Measurements from ENCODE around the gene TUBG1. TPM values are rescaled to one million over a fixed set of nuclear protein-coding genes. Genes with fewer than 3 reads are reported as not detected.

The TUBG1 gene
- total RNA-seq, 6 donors from 2014 or later = 27.3 to 55.4 (median 31.8) TPM

GRCh38 chr17:42573095-42573494 lies 36.4 kb upstream of the TUBG1 start:
- H3K4me1 ChIP-seq = peaks cover 22 to 41% (median 32%) of the 10 kb centered on the region in 4 donors
- H3K27ac ChIP-seq = no peak overlapping the region
- DNase-seq = no peak
- WGBS, 2 donors = 78% methylated on average over 4 of the region's 4 CpGs
- H3K4me3 ChIP-seq = no peak overlapping the region
- peaks cover 44 to 72% (median 66%) of the 10 kb centered on the region in 4 donors for H3K36me3 ChIP-seq
- no peak for ATAC-seq (ENCODE audit: low FRiP score in 2 of 2)
- TF ChIP-seq, protein P1, sequence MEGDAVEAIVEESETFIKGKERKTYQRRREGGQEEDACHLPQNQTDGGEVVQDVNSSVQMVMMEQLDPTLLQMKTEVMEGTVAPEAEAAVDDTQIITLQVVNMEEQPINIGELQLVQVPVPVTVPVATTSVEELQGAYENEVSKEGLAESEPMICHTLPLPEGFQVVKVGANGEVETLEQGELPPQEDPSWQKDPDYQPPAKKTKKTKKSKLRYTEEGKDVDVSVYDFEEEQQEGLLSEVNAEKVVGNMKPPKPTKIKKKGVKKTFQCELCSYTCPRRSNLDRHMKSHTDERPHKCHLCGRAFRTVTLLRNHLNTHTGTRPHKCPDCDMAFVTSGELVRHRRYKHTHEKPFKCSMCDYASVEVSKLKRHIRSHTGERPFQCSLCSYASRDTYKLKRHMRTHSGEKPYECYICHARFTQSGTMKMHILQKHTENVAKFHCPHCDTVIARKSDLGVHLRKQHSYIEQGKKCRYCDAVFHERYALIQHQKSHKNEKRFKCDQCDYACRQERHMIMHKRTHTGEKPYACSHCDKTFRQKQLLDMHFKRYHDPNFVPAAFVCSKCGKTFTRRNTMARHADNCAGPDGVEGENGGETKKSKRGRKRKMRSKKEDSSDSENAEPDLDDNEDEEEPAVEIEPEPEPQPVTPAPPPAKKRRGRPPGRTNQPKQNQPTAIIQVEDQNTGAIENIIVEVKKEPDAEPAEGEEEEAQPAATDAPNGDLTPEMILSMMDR (IDR thresholded peaks at IDR 0.05) = no peak
- TF ChIP-seq EP300 (IDR thresholded peaks at IDR 0.05) = no peak
- no peak for TF ChIP-seq POLR2A (IDR thresholded peaks at IDR 0.05)
- TF ChIP-seq POLR2AphosphoS5 (IDR thresholded peaks at IDR 0.05) = no peak
- no peaks in the 10 kb centered on the region for H3K9me3 ChIP-seq
- no peaks in the 10 kb centered on the region for H3K27me3 ChIP-seq

- peaks cover 44 to 64% (median 55%) of the 10 kb centered on the region in 4 donors for H3K36me3 ChIP-seq
- TF ChIP-seq EP300 (IDR thresholded peaks at IDR 0.05) = no peak
- TF ChIP-seq, protein P1 (IDR thresholded peaks at IDR 0.05) = no peak
- TF ChIP-seq POLR2AphosphoS5 (IDR thresholded peaks at IDR 0.05) = no peak
- no peak for TF ChIP-seq POLR2A (IDR thresholded peaks at IDR 0.05)
- peaks cover 21 to 41% (median 29%) of the 10 kb centered on the region in 4 donors for H3K4me1 ChIP-seq
- H3K4me3 ChIP-seq = no peak overlapping the region
- no peaks in the 10 kb centered on the region for H3K27me3 ChIP-seq
- WGBS, 2 donors = 71 to 75% methylated on average over 3 of the region's 3 CpGs
- no peaks in the 10 kb centered on the region for H3K9me3 ChIP-seq
- no peak for ATAC-seq (ENCODE audit: low FRiP score in 2 of 2)
- H3K27ac ChIP-seq = no peak overlapping the region
- DNase-seq = no peak
Measured at GRCh38 chr17:42574463-42574862, 35.0 kb upstream of the TUBG1 start.

DNA sequence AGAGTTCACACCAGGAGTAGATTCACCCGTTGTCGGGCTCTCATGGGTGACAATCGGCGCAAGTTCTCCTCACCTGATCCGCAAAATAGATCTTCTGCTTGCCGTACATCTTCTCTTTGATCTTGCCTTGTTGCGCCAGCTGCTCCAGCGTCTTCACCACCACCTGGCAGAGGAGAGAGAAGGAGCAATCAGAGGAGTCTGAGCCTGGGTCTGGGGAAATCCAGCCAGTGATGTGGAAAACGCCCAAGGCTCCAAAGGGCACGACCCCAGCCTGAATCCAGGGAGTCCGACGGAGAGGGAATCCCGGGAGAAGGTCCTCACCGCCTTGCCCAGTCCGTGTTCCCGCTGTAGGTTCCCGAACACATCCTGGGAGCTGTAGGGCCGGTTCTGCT lies 32.3 kb upstream of the TUBG1 start:
- no peaks in the 10 kb centered on the region for H3K27me3 ChIP-seq
- peak overlapping the region; percentile 85 to 91 (median 88) for H3K27ac ChIP-seq
- no peaks in the 10 kb centered on the region for H3K9me3 ChIP-seq
- ATAC-seq (ENCODE audit: low FRiP score in 2 of 2) (peak in 1 of 2 donors; percentile 3), DNase-seq (no peak)
- no peak for TF ChIP-seq EP300 (IDR thresholded peaks at IDR 0.05)
- 7% methylated on average over 10 to 18 of the region's 18 CpGs for WGBS, 2 donors
- peaks cover 31 to 62% (median 47%) of the 10 kb centered on the region in 4 donors for H3K36me3 ChIP-seq
- H3K4me3 ChIP-seq = peak overlapping the region; percentile 39 to 71 (median 62)
- H3K4me1 ChIP-seq = peaks cover 16 to 30% (median 19%) of the 10 kb centered on the region in 4 donors

DNA sequence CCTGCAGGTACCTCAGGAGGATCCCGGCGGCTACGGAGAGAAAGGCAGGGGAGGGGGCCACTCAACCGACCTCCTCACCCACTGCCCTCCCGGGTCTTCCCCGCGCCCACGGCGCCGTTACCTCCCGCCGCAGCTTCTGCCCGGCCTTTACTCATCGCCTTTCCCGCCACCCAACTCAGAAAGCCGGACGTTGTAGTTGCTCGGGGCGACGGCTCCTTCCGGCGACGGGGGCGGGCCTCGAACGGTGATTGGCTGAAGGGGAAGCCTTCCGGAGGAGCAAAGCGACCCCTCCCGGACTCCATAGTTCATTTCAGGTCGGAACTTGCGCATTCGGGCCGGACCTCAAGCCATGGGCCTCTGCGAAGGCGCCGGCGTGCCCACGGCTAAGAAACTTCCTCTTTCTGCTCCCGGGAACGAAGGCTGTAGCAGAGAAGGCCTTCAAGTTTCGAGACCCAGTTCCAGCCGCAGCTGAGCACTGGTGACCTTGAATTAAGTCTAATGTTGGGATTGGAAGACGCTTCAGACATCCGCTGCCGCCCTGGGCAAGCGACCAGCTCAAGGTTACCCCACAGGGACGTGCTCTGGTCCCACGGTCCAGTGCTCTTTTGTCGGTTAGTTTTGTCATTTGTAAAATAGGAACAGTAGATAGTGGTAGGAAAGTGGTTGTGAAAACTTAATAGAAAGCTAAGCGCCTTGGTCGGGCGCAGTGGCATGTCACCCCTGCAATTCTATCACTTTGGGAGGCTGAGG lies 31.8 kb upstream of the TUBG1 start, which contains the start of gene PSMC3IP:
PSMC3IP (minus strand) TSS at position 198 of the 750 bp plus-strand sequence; CDS start at position 155, 43 bp downstream.
- Histone ChIP-seq H3K9me3 (no peaks in the 10 kb centered on the region), H3K4me3 (peak within 1 kb of the TSS; percentile 39 to 71 (median 62)), H3K4me1 (peaks cover 16 to 24% (median 18%) of the 10 kb centered on the region in 4 donors), H3K36me3 (peaks cover 31 to 62% (median 47%) of the 10 kb centered on the region in 4 donors), H3K27me3 (no peaks in the 10 kb centered on the region), H3K27ac (peak within 1 kb of the TSS; percentile 85 to 91 (median 88))
- ATAC-seq (ENCODE audit: low FRiP score in 2 of 2) (peak; percentile 97 to 98), DNase-seq (peak; percentile 95 to 98)
- WGBS, 2 donors = 1 to 2% methylated on average over 10 to 36 of the region's 52 CpGs
- TF ChIP-seq, protein P1 (IDR thresholded peaks at IDR 0.05) = peak in 5 of 6 experiments; percentile 40 to 69 (median 61)
- TF ChIP-seq POLR2AphosphoS5 (IDR thresholded peaks at IDR 0.05) = peak; percentile 77 to 84
- TF ChIP-seq EP300 (IDR thresholded peaks at IDR 0.05) = no peak
- peak in 1 of 4 donors; percentile 74 for TF ChIP-seq POLR2A (IDR thresholded peaks at IDR 0.05)

DNA sequence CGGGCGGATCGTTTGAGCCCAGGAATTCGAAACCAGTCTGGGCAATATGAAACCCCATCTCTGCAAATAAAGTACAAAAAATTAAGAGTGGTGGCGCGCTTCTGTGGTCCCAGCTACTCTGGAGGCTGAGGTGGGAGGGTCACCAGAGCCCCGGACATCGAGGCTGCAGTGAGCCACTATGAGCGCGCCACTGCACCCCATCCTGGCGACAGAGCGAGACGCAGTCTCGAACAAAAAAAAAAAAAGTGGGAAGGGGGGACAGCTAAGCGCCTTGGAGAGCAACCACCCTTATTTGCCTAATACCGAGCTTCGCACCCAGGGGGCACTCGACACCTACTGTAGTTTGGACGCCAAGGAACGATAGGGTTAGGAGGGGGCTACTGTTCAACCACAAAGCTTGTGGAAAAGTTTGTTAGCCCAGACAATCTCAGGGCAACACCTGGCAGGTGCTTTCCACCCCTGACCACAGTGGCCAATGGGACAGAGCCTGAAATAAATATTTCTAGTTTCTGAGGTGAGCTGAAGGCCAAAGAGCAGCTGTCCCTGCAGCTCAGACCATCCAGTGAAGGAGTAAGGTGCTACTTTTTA lies 31.1 kb upstream of the TUBG1 start:
- peak overlapping the region; percentile 27 to 71 (median 62) for H3K4me3 ChIP-seq
- peak overlapping the region; percentile 85 to 91 (median 88) for H3K27ac ChIP-seq
- peak; percentile 84 to 90 for ATAC-seq (ENCODE audit: low FRiP score in 2 of 2)
- H3K4me1 ChIP-seq = peaks cover 16 to 23% (median 18%) of the 10 kb centered on the region in 4 donors
- TF ChIP-seq, protein P1 (IDR thresholded peaks at IDR 0.05) = peak; percentile 48 to 78 (median 68)
- TF ChIP-seq EP300 (IDR thresholded peaks at IDR 0.05) = no peak
- H3K9me3 ChIP-seq = no peaks in the 10 kb centered on the region
- WGBS, 2 donors = 0 to 1% methylated on average over 19 to 20 of the region's 20 CpGs
- no peaks in the 10 kb centered on the region for H3K27me3 ChIP-seq
- peak in 1 of 2 donors; percentile 75 for DNase-seq
- peaks cover 31 to 62% (median 47%) of the 10 kb centered on the region in 4 donors for H3K36me3 ChIP-seq

Measured in upper lobe of left lung (tissue), 6 donors.